Measurements from ENCODE around the gene CRIP2.

Gene CRIP2

DNA sequence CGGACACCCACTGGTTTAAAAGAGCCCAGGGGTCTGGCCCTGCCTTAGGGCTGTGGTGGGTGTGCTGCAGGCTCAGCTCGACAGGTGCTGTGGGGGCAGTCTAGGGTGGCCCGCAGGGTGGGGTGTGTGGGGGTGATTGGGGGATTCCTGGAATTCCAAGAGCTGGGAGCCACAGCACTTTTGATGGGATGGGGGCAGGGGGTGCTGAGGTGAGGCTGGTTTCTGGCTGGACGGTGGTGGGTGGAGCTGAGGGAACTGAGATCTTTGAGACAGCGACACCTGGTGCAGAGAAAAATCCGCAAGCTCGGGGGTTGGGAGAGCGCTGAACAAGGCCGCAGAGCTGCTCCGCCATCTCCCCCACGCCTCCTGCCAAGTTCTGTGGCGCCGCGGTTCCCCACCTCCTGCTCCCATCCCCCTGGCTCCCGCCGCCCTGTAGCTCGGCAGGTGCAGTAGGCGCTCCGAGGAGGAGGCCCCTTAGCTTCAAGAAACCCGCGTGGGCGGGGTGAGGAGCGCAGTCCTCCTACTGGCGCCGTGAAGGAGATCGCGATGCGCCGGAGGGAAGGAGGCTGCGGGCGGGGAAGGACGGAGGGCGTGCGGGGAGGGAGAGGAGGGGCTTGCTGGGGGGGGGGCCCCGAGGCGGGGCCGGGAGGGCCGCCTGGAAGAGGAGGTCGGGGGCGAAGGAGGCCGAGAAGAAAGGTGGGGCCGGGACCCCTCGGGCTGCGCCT is 15.1 kb downstream of the CRIP2 start:
- peak; percentile 84 for DNase-seq

DNA sequence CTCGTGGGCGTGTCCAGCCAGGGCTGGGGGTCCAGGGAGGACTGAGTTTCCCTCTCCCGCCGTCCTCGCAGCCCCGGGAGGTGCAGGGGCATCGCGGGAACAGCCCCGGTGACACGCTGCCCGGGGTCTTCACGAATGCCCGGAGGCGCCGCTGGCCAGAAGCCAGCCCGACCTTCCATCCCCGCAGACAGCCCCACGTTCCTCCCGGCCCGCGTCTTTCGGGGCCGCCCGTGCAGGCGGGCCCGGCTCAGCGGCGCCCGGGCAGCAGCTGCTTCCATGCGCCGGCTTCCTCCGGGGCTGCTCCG is 15.6 kb downstream of the CRIP2 start:
- no peak for DNase-seq

DNA sequence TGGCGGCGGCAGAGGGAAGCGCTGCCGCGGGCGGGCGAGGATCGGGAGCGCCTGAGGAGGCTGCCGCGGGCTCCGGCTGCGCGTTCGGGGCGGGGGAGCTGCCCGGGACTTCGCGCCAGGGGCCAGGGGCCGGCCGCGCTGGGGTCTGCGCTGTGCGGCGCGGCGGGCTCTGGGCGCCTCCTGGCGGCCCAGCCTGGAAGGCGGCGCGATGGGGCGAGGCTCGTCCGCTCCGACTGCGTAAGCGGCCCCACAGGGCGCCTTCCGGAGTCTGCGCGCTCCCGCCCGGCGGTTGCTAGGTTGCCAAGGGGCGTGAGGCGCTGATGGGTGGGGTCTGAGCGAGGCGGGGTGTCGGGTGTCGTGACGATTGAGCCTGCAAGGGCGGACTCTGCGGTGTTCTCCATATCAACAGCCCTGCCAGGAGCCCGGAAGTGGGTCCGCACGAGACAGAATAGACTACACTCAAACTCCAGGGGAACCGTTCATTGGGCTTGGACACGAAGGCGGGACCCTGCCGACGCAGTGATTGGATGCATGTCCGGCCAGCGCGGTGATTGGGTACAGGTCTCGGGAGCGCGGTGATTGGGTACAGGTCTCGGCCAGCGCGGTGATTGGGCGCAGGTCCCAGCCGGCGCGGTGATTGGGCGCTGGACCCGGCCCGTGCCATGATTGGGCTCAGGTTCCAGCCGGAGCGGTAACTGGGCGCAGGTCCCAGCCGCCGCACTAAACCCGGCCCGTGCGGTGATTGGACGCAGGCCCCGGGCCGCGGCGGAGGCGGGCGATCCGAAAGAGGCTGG is 16.1 kb downstream of the CRIP2 start, which contains the start of gene TEDC1:
Gene TEDC1, plus strand, starts transcription at position 675 of the 794 bp plus-strand sequence. CDS start 130 bp downstream, outside the sequence.
- peak; percentile 100 for DNase-seq

GRCh38 chr14:105491366-105491973 is 16.8 kb downstream of the CRIP2 start:
- peak; percentile 61 for DNase-seq

DNA sequence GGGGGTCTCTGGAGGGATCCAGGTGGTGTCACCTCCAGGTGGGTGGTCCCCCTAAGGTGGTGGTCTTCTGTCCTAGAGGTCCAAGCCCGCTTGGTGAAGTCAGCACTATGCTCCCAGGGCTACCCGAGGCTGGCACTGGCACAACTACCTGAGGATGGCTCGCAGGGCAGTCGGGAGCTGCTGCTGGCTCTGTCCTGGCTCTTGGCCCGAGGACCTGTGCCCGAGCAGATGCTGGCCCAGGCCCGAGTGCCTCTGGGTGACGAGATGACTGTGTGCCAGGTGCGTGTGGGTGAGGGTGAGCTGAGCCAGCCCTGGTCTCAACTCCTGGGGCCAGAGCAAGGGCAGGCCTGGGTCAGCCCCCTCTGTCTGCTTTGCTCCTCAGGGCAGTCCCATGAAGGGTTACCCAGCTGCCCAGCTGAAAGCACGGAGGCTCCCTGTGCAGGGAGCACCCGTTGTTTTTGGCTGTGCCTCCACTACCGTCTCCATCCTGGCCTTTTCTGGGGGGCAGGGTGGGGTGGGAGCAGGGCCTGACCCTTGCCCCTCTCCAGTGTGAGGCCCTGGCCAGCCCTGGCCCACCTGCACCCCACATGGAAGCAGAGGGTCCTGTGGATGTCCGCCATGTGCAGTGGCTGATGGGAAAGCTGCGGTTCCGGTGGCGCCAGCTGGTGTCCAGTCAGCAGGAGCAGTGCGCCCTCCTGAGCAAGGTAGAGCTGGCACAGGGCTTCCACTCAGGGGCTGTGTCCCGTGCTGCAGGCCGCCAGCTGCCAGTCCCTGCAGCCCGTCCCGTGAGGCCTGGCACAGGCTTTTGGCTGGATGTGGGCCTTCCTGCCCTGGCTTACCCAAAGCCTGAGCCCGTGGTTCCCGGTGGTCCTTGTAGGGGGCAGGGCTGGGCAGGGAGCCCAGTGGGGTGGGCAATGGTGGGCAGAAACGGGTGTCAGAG is 17.7 kb downstream of the CRIP2 start:
- no peak for DNase-seq

GRCh38 chr14:105492971-105493871 is 18.6 kb downstream of the CRIP2 start:
- DNase-seq = no peak

DNA sequence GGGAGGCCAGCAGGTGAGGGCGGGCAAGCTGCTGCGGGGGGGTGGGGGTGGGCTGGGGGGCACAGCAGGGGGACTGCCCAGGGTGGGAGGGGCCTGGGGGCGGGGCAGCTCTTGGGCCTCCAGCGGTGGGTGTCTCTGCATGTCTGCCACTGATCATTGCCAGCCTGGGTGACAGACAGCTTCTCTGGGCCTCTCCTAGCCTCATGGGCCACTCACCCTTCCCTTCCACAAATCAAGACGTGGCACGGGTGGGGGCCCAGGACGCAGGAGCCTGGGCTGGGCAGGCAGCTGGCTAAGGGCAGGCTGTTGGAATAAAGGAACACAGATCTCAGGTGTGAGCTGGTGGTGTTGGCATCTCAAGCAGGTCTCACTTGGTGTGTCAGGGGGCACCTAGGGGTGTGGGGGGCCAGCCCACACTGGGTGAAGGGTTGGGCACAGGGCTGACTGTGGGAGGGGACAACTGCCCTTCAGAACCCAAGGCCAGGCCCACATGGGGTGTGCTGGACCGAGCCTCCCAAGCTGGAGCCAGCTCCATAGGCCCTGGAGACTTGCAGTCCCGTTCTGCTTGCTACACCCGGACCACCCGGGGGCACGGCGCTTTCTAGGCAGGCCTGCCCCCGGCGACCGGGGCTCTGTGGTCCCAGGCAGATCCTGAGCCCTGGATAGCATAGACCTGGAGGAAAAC is 19.4 kb downstream of the CRIP2 start:
- DNase-seq = no peak

GRCh38 chr14:105494606-105494929 is 19.9 kb downstream of the CRIP2 start:
- DNase-seq = no peak

DNA sequence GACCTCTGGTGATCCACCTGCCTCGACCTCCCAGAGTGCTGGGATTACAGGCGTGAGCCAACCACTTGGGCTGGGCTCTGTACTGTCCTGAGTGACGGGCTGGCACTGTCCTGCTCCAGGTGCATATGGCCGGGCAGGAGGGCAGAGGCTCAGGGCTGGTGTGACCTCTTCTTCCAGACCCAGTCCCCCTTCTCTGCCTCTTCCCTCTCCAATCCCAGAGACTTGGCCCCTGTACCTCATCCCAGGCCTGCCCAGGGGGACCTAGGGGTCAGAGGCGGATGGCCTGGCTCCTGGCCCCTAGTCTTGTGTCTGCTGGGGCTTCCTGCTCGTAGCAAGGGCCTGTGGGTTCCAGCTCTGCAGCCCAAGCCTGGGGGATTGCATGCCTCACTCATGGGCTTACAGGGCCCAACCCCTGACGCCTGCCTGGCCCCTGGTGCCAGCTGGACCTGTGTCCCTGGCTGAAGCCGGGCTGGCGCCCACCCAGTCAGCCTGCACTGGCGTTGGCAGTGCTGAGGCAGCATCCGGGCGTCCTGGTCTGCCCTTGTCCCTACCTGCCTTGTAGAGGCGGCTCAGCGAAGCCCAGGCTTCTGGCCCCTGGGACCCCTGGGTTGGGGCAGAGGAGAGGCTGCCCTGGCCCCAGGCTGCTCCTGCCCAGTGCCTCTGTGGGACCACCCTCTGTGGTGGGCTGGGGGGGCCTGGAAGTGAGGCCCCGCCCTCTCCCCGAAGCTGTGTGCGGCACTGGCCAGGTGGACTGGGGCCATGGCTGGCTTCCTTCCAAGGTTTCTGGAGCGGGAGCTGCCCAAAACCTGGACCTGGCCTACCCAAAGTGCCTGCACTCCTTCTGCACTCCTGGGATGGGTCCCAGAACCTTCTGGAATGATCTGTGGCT is 20.7 kb downstream of the CRIP2 start:
- no peak for DNase-seq

GRCh38 chr14:105495990-105496830 is 21.6 kb downstream of the CRIP2 start:
- no peak for DNase-seq

- DNase-seq = no peak
Measured at GRCh38 chr14:105496831-105497591, 22.4 kb downstream of the CRIP2 start.

DNA sequence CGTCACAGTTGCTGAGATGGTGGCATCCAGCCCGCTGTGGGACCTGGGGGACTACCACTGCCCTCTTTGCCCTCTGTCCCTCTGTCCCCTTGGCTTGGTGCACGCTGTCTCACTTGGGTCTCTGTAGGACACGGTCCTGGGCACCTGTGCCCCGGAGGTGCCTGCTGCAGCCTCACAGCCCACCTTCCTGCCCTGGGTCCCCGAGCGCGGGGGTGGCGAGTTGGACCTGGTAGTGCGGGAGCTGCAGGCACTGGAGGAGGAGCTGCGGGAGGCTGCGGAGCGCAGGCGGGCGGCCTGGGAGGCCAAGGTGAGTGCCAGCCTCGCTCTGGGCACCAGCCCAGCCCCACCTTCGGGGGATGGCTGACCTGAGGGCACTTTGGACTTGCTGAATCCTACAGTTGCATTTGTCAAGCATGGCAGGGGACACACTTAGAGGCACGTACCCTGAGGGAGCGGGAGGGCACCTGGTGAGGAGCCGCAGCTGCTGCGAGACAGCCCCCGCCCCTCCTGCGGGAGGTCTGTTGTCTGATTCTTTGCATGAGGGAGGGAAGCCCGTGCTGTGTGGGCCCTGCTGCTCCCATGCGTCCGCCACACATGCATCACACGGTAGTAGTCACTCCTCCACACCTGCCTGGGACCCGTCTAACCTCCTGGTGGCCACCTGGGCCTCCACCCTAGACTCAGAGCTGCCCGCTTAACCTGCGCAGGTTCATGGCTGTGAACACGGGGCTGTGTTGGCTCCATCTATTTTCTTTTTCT is 23.2 kb downstream of the CRIP2 start:
- DNase-seq = no peak

DNA sequence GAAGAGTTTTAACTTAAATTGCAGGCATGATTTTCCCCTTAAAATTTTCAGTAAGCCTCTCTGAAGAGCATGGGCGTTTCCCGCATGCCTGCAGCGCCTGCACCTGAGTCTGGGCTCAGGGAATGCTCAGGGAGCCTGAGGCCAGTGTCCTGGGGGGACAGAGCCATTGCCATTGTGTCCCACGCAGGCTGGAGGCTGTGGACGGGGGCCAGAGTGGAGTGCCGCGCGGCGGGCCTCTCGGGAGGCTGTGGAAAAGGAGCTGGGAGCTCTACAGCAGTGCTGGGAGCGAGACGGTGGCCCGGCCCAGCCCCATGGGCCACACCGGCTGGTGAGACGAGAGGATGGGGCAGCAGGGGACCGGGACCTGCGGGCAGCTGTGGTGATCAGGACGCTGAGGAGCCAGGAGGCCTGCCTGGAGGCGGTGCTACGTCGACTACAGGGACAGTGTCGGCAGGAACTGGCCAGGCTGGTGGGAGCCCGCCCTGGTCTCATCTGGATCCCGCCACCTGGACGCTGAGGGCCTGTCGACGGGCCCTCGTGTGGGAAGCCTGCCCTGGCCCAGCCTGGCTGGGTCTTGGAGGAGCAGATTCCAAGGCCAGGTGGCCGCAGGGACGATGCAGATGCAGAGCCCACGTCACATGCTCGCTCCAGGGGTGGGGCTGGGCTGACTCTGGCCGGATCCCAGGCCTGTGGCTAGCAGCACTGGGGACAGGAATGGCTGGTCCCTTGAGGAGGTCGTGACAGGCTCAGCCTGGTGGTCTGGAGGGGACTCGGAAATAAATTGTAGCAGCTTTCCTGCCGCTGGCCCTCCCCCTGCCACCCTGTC is 24.0 kb downstream of the CRIP2 start:
- no peak for DNase-seq

- DNase-seq = no peak
Measured at GRCh38 chr14:105499256-105500035, 24.8 kb downstream of the CRIP2 start.

- no peak for DNase-seq
Measured at GRCh38 chr14:105500036-105500725, 25.6 kb downstream of the CRIP2 start.
